Ovary (tissue), 9 donors: ENCODE measurements around the gene GPX3. TPM values are rescaled to one million over a fixed set of nuclear protein-coding genes. Genes with fewer than 3 reads are reported as not detected.
A peak's percentile ranks its signal among the peaks of the same experiment; 100 is the strongest.

ENCODE experiments used
- DNase-seq, 5 donors: peaks; one replicate each; pipeline ENCODE4 v3.0.0-alpha.2; 2019 to 2020
- H3K27ac ChIP-seq, 2 donors: fragments of 200-600 bp; one replicate each; pipeline versions ENCODE4 v1.5.1 to v1.8.0; 2019 to 2022
- H3K27me3 ChIP-seq: fragments of 200-600 bp; one replicate; pipeline ENCODE4 v1.8.0; 2022
- H3K36me3 ChIP-seq: fragments of 200-600 bp; sonication (generic); one replicate; pipeline ENCODE4 v1.5.1; 2019
- H3K4me1 ChIP-seq: one replicate; pipeline ENCODE4 v1.8.1; 2013; ENCODE audit warnings: mild to moderate bottlenecking, moderate library complexity; ENCODE audit not compliant: insufficient read depth
- H3K4me3 ChIP-seq: fragments of 200-600 bp; sonication (generic); one replicate; pipeline ENCODE4 v1.5.1; 2017
- H3K9me3 ChIP-seq, 2 donors: fragments of 200-600 bp in 1 of 2; sonication (generic) in 1 of 2; one replicate each; pipeline versions ENCODE4 v1.5.1 to v1.8.1; 2013 to 2019; ENCODE audit warnings: mild to moderate bottlenecking in 1 of 2, moderate library complexity in 1 of 2
- EP300 ChIP-seq: sonication (generic); formaldehyde crosslinking; IDR thresholded peaks from one replicate; pipeline ENCODE4 v1.6.1; 2017; ENCODE audit warnings: antibody characterized with exemption
- POLR2A ChIP-seq: fragments of 450-650 bp; IDR thresholded peaks from one replicate; pipeline ENCODE4 v1.6.1; 2017; ENCODE audit warnings: antibody characterized with exemption, mild to moderate bottlenecking, moderate library complexity
- WGBS, 3 donors: extraction: QIAGEN DNeasy Blood & Tissue Kit in 1 of 3; methylation state at CpG; one replicate each; pipeline versions ENCODE4 v1.1.5 to v1.1.7; 2013 to 2017; 5-methylcytosine and 5-hydroxymethylcytosine counted together
- intact Hi-C, 4 donors: fragments of 100-400 bp; cut with DNase I; formaldehyde crosslinking; loops; one replicate each; pipeline versions ENCODE4 v1.11.0 to v1.15.1; 2022 to 2023
- polyA plus RNA-seq, 2 donors: library from polyadenylated mRNA; stranded (reverse); fragments of 200-250 nt in 1 of 2; fragments of 350-450 nt in 1 of 2; fragmentation: Illumina TruSeq in 1 of 2; extraction: RNeasy Lipid Tissue Mini Kit (QIAGEN cat#74804) in 1 of 2; gene quantifications; one replicate each; pipeline ENCODE4 v1.2.3, GENCODE V29; 2013 to 2014
- total RNA-seq, 7 donors: library from RNA; depleted of rRNA in 2 of 7; stranded (reverse); fragments of >200 nt in 2 of 7; fragmentation: NEBNext Ultra II Directional in 3 of 7; extraction: Animal tissue kit (Norgen Biotek cat#: 25700) in 3 of 7; gene quantifications; one replicate each; pipeline versions ENCODE4 v1.1.0 to v1.2.4, GENCODE V29; 2016 to 2023
- TF ChIP-seq, protein P1 (sequence below), 3 donors: fragments of 450-650 bp in 2 of 3; fragments of 200-600 bp in 1 of 3; IDR thresholded peaks; one replicate each; pipeline versions ENCODE4 v1.5.1 to v1.8.0; 2016 to 2022; ENCODE audit warnings: antibody characterized with exemption in 3 of 3, mild to moderate bottlenecking in 1 of 3
- donor health status: DM: no; HTN: no; CAD: no; lungs with moderate emphysema.
- donor health status: DM: no; HTN: no; CAD: no.
- donor health status: Bipolar disorder and iron deficiency.
- donor health status: DM: yes; HTN: yes; CAD: no.
- donor health status: DM: no; HTN: no; CAD: no.
- donor health status: DM: yes; HTN: yes; CAD: no.

Gene GPX3
- total and polyA plus RNA-seq, 9 donors = 110 to 827 (median 292) TPM

GRCh38 chr5:151034422-151035379 lies 14.3 kb downstream of the GPX3 start:
- Histone ChIP-seq H3K36me3 (no peaks in the 10 kb centered on the region), H3K27ac (no peak overlapping the region), H3K4me3 (no peak overlapping the region), H3K9me3 (no peaks in the 10 kb centered on the region), H3K4me1 (peaks cover 24% of the 10 kb centered on the region), H3K27me3 (no peaks in the 10 kb centered on the region)
- intact Hi-C loops = loop anchor here in 1 of 4 donors (5.0 kb wide), 1 partner anchor 32 kb away; no protein-coding TSS in a partner anchor
- WGBS, 3 donors = 92 to 96% (median 94%) methylated on average over 19 of the region's 19 CpGs
- DNase-seq = no peak
- TF ChIP-seq, protein P1, sequence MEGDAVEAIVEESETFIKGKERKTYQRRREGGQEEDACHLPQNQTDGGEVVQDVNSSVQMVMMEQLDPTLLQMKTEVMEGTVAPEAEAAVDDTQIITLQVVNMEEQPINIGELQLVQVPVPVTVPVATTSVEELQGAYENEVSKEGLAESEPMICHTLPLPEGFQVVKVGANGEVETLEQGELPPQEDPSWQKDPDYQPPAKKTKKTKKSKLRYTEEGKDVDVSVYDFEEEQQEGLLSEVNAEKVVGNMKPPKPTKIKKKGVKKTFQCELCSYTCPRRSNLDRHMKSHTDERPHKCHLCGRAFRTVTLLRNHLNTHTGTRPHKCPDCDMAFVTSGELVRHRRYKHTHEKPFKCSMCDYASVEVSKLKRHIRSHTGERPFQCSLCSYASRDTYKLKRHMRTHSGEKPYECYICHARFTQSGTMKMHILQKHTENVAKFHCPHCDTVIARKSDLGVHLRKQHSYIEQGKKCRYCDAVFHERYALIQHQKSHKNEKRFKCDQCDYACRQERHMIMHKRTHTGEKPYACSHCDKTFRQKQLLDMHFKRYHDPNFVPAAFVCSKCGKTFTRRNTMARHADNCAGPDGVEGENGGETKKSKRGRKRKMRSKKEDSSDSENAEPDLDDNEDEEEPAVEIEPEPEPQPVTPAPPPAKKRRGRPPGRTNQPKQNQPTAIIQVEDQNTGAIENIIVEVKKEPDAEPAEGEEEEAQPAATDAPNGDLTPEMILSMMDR (IDR thresholded peaks at IDR 0.05) = no peak
- no peak for TF ChIP-seq EP300
- TF ChIP-seq POLR2A = no peak

GRCh38 chr5:151036556-151036955 lies 16.2 kb downstream of the GPX3 start:
- TF ChIP-seq, protein P1 (IDR thresholded peaks at IDR 0.05) = no peak
- TF ChIP-seq POLR2A = no peak
- no peak for TF ChIP-seq EP300
- H3K4me3 ChIP-seq = no peak overlapping the region
- H3K4me1 ChIP-seq = peaks cover 28% of the 10 kb centered on the region
- no peak for DNase-seq
- H3K9me3 ChIP-seq = no peaks in the 10 kb centered on the region
- H3K27me3 ChIP-seq = no peaks in the 10 kb centered on the region
- H3K36me3 ChIP-seq = no peaks in the 10 kb centered on the region
- intact Hi-C loops = loop anchor here in 1 of 4 donors (5.0 kb wide), 1 partner anchor 34 kb away; no protein-coding TSS in a partner anchor
- H3K27ac ChIP-seq = no peak overlapping the region
- 89 to 93% (median 92%) methylated on average over 6 of the region's 6 CpGs for whole genome bisulfite sequencing, 3 donors

DNA sequence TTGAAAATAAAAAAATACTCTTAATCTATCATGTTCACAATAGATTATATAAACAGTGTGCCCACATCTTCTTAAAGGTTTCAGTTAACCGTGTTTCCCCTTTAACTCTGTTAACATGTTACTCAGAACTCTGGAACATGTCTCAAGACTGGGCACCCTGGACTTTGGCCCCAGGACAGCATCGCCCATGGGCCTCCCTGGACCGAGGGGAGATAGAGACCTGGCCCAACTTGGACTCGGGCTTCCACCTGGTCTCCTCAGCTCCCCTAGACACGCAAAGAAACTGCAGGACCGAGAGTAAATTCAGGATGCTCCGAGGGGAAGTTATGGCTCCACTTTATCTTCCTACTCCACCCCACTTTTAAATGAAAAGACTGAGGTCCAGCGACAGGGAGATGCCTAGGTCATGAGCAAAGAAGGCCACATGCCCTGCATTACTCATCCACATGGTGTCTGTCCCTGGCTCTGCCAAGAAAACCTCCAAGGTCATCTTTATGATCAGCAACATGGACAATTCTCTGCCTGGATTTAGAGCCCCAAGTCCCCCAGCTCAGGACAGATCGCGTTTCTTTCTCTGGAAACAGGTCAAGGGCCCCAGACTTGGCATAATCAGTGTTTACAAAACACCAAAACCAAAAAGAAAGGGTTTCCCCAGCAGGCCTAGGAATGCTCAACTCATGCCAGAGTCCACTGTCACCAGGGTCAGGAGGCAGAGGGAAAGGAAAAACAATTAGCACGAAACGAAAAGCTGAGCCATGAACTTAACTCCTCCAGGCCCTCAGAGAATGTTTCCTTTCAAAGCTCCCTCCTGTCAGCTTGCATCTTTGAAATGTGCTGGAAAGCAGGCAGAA lies 17.4 kb downstream of the GPX3 start:
- peaks cover 28% of the 10 kb centered on the region for H3K4me1 ChIP-seq
- no peak overlapping the region for H3K4me3 ChIP-seq
- peak; percentile 62 to 79 (median 72) for DNase-seq
- WGBS, 3 donors = 16 to 27% (median 16%) methylated on average over 12 of the region's 12 CpGs
- no peaks in the 10 kb centered on the region for H3K36me3 ChIP-seq
- H3K27ac ChIP-seq = peak overlapping the region; percentile 51 to 60
- intact Hi-C loops = loop anchor here in 1 of 4 donors (5.0 kb wide), 1 partner anchor 35 kb away; no protein-coding TSS in a partner anchor
- H3K27me3 ChIP-seq = no peaks in the 10 kb centered on the region
- H3K9me3 ChIP-seq = no peaks in the 10 kb centered on the region
- no peak for TF ChIP-seq EP300
- TF ChIP-seq, protein P1 (IDR thresholded peaks at IDR 0.05) = no peak
- no peak for TF ChIP-seq POLR2A

GRCh38 chr5:151038412-151038745 lies 18.0 kb downstream of the GPX3 start:
- TF ChIP-seq EP300 = no peak
- no peak for TF ChIP-seq POLR2A
- TF ChIP-seq, protein P1 (IDR thresholded peaks at IDR 0.05) = no peak
- H3K36me3 ChIP-seq = no peaks in the 10 kb centered on the region

More at GRCh38 chr5:151038412-151038745, 18.0 kb downstream of the GPX3 start:
- intact Hi-C loops = loop anchor here in 1 of 4 donors (5.0 kb wide), 1 partner anchor 36 kb away; no protein-coding TSS in a partner anchor
- Histone ChIP-seq H3K27ac (peak overlapping the region; percentile 51 to 60), H3K27me3 (no peaks in the 10 kb centered on the region), H3K9me3 (no peaks in the 10 kb centered on the region), H3K4me1 (peaks cover 26% of the 10 kb centered on the region), H3K4me3 (no peak overlapping the region)
- DNase-seq = peak in 1 of 5 donors; percentile 45
- 28 to 42% (median 36%) methylated on average over 8 of the region's 8 CpGs for WGBS, 3 donors
